Right ventricle myocardium superior (tissue), 1 donor: Measurements from ENCODE around the gene PTGER1. TPM values are rescaled to one million over a fixed set of nuclear protein-coding genes. Genes with fewer than 3 reads are reported as not detected.

Source experiments
- ATAC-seq: fragments of 200-7000 bp; cut with Tn5 transposase; one replicate; pipeline ENCODE4 v1.9.1; 2020; ENCODE audit warnings: mild to moderate bottlenecking; ENCODE audit not compliant: poor library complexity
- DNase-seq: peaks from one replicate; pipeline ENCODE4 v3.0.0-alpha.2; 2020
- intact Hi-C: fragments of 100-400 bp; cut with DNase I; formaldehyde crosslinking; loops from one replicate; pipeline ENCODE4 v1.11.2; 2022
- long read RNA-seq: library from polyadenylated mRNA; unstranded; transcript quantifications from one replicate; pipeline ENCODE4 v2.0.0, GENCODE V29; 2021
- total RNA-seq: library from RNA; stranded (reverse); fragmentation: NEBNext Ultra II Directional; extraction: Animal tissue kit (Norgen Biotek cat#: 25700); gene quantifications from one replicate; pipeline ENCODE4 v1.2.1, GENCODE V29; 2021
- donor health status: DM: no; HTN: yes; CAD: no; lungs with severe emphysema.

Gene PTGER1, protein sequence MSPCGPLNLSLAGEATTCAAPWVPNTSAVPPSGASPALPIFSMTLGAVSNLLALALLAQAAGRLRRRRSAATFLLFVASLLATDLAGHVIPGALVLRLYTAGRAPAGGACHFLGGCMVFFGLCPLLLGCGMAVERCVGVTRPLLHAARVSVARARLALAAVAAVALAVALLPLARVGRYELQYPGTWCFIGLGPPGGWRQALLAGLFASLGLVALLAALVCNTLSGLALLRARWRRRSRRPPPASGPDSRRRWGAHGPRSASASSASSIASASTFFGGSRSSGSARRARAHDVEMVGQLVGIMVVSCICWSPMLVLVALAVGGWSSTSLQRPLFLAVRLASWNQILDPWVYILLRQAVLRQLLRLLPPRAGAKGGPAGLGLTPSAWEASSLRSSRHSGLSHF
- total RNA-seq = not detected
- long read RNA-seq = 0 reads

DNA sequence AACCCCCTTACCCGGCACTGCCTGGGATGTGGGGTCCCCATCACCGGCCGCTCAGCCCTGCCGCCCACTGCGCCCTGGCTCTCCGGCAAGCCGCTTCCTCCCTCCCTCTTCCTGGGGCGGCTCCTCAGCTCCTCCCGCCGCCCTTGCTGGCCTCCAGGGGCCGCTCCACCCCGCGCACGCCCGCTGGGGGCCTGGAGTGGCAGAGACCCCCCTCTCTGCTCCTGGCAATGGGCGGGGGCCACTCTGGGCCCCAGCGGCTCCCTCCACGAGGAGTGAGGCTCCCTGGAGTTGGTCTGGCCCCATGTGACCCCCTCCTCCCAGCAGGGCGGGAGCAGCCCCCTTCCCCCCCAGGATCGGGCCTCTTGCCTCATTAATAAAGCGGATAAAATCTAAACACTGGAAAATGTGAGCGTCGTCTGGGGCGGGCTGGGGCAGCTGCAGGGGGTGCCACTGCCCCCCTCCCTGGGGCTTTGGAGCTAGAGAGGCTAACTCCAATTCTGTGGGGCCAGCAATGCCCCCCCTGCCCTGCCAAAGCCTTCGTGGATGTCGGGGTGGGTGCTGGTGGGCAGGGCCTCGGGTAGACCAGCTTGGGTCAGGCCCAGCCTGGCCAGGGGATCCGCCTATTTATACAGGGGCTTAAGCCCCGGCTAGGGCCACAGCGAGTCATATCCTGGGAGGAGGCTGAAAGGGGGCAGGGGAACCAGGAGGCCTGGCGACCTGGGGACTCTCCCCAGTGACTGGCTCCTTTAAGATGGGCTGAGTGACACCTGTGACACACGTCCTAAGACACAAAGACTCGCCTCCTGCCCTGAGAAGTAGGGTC, at the start of gene PTGER1:
Gene PTGER1, minus strand, starts transcription at position 104 of the 823 bp plus-strand sequence. CDS start 1,034 bp downstream, outside the sequence.
- intact Hi-C loops = no loop called here
- ATAC-seq (no peak), DNase-seq (no peak)

DNA sequence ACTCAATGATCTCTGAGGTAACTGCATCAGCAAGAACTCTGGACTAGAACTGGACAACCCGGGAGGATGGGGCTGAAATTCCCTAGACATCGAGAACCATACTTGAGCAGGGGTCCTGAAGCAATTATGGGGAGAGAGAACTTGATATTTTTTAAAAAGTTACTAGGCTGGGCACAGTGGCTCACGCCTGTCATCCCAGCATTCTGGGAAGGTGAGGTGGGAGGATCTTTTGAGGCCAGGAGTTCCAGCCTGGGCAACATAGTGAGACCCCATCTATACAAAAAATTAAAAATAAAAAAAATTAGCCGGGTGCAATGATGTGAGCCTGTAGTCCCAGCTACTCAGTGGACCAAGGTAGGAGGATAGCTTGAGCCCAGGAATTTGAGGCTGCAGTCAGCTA, 45.4 kb upstream of the PTGER1 start:
- DNase-seq = no peak
- no peak for ATAC-seq
- intact Hi-C loops = no loop called here

DNA sequence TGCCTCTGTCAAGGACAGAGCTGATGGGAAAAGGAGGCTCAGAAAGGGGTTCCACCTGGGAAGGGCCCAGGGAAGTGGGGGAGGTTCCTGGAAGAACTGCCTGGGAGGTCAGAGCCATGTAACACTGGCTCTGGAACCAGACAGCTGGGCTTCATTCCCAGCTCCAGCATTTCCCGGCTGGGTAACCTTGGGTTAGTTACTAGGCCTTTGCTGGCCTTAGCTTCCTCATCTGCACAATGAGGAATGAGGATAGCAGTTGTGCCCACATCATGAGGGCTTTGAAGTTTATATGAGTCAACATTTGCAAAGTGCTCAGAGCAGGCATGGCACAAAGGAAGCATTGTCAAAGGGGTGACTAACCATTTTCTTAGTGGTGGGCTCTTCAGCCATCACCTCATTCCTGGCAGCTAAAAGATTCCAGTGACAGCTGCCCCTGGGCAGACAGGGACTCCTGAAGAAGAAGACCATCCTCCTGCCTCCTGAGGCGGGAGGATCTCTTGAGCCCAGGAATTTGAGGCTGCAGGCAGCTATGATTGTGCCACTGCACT, 44.8 kb upstream of the PTGER1 start:
- intact Hi-C loops = no loop called here

DNA sequence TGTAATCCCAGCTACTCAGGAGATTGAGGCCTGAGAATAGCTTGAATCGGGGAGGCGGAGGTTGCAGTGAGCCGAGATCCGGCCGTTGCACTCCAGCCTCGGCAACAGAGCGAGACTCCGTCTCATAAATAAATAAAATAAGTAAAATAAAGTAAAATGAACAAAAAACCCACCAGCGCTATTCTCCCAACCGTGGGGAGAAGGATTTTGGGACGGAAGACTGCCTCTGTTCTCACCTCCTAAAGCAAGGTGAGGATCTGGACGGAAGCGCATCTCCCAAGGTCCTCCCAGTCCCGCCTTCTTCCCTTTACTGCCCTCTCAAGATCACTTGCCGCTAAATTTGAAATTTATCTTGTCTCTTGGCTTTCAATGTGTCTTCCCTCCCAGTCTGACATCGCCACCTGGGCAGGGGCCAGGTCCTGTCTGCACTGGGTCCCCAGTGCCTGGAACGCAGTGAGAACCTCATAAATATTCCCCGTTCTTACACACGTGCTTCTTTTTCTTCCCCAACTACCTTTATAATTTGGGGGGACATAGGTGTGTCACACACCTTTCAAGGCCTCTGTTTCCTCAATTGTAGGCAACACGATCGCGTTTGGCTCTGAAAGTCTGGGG, 44.2 kb upstream of the PTGER1 start:
- no peak for ATAC-seq
- intact Hi-C loops = no loop called here

More for the DNA sequence above, 44.8 kb upstream of the PTGER1 start:
- DNase-seq (no peak), ATAC-seq (no peak)

DNA sequence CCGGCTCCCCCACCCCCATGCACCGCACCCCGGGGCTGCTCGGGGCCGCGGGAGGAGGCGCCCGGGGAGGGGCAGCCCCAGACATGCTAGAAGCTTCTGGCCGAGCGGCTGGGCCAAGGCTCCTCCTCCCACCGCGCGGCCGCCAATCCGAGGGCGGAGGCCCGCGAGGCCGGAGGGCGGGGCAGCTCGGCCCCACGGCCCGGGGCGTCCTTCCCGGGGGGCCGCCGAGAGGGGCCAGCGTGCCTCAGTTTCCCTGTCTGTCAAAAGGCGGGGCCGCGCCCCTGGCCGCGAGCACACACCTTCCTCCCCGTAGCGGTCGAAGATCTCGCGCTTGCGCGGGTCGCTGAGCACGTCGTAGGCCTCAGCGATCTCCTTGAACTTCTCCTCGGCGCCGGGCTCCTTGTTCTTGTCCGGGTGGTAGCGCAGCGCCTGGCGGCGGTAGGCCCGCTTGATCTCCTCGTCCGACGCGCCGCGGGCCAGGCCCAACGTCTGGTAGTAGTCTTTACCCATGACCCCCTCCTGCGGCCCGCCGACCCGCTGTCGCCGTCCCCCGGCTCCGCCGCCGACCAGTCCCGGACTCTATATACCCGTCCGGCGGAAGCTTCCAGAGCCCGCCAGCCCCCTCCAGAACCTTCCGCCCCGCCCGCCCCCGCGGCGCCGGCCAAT, 42.8 kb upstream of the PTGER1 start, which contains the start of gene DNAJB1:
Gene DNAJB1, minus strand, starts transcription at position 558 of the 666 bp plus-strand sequence. Its CDS starts 48 bp downstream, at position 510.
- ATAC-seq = peak; percentile 88
- intact Hi-C loops = no loop called here
- DNase-seq = peak; percentile 90

More for the DNA sequence above, 44.2 kb upstream of the PTGER1 start:
- DNase-seq = no peak

DNA sequence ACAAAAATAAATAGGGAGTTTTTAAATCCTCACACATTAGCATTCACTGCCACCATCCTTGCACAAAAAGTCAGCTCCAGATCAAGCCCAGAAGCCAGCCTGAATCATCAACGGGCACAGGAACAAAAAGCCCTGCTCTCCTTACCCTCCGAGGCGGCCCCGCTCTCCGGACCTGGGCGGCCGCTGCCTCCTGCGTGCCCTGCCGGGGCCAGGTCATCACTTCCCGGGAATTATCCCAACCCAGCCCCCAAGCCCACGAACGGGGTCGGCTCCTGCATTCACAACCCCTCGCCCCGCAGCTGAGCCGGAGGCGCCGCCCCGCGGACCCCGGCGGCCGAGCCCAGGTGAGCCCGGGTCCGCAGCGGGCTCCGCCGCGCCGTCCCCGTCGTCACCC, 42.3 kb upstream of the PTGER1 start:
- ATAC-seq = no peak
- intact Hi-C loops = no loop called here
- DNase-seq = no peak

DNA sequence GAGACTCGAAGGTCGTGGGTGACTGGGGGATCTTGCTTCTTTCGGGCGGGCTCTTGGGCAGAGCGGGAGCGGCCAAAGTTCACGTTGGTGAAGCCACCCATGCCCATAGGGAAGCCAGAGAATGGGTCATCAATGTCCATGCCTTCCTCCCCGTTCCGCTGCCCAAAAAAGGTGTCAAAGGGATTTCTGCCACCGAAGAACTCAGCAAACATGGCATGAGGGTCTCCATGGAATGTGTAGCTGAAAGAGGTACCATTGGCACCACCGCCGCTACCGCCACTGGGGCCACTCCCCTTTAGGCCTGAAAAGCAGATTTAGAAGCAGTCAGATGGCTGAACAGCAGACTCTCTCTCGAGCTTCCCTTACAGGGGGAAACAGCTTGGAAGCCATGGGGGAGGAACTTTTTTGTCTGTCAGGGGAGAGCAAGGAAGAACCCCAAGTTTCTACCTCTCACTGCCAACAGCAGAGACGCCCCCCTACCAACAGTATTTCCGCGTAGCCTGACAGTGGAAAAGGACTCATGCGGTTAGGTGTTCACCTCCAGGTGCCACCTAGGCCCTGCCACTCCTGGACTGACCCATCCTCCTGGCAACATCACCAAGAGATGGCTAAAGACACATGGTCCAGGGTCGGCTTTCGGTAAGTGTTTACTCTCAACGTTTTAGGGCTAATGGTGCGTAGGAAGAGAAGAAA, 41.7 kb upstream of the PTGER1 start:
- intact Hi-C loops = no loop called here
- DNase-seq = no peak

DNA sequence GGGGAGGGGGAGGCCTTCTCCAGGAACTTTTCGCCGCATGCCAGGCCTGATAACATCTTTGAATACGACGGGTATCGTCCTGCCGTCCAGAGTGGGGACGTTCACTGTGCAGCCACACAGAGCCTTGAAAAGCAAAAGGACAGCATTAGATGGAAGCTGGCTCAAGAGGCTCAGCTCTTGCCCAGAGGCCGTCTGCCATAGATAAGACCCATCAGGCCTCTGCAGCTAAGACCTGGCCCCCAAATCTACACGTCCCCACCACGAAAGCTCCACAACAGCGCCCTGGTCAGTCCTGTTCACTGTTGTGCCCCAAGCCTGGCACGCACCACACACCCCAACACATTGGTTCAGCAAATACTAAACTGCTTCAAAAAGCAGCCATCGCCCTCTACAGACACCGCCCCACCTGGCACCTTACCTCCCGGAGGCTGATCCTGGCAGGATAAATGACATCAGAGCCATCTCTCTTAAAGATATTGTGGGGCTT, 40.9 kb upstream of the PTGER1 start:
- intact Hi-C loops = no loop called here
- DNase-seq = no peak
- no peak for ATAC-seq

More for the DNA sequence above, 41.7 kb upstream of the PTGER1 start:
- ATAC-seq = no peak

DNA sequence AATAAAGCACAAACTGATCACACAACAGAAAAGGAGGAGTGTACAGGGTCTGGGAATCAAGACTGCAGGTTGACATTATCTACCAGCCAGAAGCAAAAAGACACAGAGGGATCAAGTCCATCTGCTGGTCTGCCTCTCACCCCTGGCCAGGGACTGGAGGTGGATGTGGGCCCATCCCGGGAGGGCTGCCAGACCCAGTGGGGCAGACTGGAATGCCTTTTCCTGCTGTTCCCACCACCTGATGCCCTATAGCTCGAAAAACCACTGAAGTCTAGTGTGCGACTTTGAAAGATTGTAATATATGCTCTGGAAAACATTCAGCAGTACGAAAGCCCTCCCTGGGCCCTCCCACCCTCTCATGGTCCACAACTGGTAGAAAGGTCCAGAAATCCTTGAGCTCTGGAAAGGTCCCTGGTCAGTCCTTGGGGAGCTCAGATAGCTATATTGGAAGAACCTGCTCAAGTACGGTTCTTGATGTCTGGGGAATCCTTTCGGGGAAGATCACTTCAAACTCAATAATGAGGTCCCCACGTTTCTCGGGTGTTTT, 40.4 kb upstream of the PTGER1 start:
- DNase-seq = no peak
- ATAC-seq = no peak
- intact Hi-C loops = no loop called here

DNA sequence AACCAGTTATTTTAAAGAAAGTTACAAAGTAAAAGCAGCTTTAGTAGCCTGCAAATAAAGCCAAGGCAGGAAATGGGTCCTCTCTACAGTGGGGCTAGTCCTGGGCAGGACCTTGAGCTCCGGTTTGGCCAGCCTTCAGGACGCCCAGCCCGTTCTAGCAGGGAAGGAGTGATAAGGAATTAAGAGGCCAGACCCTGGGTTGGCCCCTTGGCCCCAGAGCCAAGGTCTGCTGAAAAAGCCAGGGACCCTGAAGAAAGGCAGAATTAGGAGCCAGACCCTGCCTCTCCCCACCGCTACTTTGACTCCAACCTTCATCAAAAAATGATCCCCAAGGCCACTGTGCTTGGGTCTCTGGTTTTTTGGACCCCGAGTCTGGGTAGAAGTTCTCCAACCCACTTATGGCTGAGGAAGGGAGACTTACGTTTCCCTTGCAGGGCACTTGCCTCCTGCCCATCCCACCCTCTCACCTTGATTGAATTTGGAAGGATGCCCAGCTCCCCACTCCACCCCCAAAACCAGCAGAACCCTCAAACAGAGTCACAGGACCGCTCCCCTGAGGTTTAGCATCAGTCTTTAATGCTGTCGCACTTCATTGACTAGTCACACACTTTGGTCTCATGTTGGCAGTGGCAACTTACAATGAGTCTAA, 39.2 kb upstream of the PTGER1 start:
- DNase-seq (no peak), ATAC-seq (no peak)
- intact Hi-C loops = no loop called here

DNA sequence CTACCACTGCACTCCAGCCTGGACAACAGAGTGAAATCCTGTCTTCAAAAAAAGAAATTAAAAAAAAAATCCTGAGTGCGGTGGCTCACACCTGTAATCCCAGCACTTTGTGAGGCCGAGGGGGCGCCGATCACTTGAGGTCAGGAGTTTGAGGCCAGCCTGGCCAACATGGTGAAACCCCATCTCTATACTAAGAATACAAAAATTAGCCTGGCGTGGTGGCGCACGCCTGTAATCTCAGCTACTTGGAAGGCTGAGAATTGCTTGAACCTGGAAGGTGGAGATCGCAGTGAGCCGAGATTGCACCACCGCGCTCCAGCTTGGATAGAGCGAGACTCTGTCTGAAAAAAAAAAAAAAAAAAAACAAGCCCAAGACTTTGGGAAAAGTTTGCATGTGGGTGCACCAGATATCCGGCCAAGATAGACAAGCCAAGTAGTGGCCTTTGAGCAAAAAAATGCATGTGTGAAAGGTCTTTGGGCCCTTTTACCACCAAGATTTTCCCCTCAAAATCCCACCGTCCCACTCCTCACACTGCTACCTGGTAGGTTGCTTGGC, 37.3 kb upstream of the PTGER1 start:
- ATAC-seq = no peak
- intact Hi-C loops = no loop called here
- no peak for DNase-seq

DNA sequence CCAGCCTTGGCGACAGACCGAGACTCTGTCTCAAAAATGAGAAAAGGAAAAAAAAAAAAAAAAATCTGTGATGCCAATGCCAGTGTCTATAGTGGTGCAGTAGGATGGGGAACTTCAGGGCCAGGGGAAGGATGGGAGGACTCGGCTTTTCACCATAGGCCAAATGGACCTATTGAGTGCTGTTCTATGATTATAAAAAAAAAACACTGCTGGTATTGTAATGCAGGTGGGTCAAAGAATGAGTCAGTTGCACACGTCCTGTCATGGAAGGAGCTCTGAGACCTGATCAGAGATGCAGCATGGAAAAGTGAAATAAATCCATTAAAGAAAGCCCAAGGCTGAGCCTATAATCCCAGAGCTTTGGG, 36.1 kb upstream of the PTGER1 start:
- intact Hi-C loops = no loop called here
- ATAC-seq (peak; percentile 3), DNase-seq (no peak)

DNA sequence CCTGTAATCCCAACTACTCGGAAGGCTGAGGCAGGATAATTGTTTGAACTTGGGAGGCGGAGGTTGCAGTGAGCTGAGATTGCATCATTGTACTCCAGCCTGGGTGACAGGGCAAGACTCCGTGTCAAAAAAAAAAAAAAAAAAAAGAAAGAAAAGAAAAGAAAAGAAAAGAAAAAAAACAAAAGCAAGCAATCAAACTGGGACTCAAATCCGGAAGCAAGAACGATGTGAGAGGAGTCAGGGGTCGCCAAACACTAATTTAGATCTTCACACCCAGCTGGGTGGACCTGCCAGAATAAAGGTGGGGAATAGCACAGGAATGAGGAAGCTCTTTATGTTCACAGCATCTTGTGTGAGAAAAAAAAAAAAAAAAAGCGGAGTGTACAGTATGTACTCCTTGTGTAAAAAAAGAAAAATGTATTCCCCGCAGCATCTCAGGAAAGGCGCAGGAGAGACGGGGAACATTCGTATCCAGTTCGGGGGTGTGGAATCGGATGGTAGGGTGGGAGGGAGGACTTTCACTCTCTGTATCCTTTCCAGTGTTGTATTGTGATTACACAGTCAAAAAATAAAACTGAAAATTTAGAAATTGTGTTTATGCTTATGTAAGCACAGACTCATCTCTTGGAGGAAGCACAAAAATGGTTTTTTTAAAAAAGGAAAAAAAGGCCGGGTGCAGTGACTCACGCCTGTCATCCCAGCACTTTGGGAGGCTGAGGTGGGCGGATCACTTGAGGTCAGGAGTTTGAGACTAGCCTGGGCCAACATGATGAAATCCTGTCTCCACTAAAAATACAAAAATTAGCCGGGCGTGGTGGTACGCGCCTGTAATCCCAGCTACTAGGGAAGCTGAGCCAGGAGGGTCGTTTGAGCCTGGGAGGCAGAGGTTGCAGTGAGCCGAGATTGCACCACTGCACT, 35.4 kb upstream of the PTGER1 start:
- intact Hi-C loops = no loop called here
- ATAC-seq = peak; percentile 47
- DNase-seq = peak; percentile 69

DNA sequence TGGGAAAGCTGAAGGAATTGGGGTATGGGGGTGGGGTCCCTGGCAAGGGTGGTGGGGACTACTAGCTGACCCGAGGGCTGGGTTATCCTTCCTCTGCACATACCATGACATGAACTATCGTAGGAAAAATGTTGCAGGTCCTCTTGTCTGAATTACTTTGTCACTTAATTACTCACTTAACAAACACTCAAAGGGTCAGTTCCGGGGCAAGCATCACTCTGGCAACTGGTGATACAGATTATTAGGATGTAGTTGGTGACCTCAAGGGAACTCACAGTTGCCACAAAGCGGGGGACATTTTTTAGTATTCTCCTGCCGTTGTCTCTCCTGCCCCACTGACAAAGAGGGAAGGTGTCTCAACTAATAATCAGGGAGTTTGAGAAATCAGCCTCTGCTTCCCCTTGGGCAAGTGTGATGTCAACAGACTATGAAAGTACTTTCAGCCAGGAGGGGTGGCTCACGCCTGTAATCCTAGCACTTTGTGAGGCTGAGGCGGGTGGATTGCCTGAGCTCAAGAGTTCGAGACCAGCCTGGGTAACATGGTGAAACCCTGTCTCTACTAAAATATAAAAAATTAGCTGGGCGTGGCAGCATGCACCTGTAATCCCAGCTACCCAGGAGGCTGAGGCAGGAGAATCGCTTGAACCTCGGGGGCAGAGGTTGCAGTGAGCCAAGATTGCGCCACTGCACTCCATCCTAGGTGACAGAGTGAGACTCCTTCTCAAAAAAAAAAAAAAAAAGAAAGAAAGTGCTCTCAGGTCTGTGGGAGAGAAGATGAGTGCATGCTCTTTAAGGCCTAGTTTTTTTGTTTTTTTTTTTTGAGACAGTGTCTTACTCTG, 32.8 kb upstream of the PTGER1 start:
- intact Hi-C loops = no loop called here
- ATAC-seq = no peak
- no peak for DNase-seq
